HepG2 (cell line): Measurements from ENCODE around the gene TRPV5. TPM values are rescaled to one million over a fixed set of nuclear protein-coding genes. Genes with fewer than 3 reads are reported as not detected.

Experiments used
- MAF1 ChIP-seq: sonication (generic); formaldehyde crosslinking; IDR thresholded peaks from 2 replicates; pipeline ENCODE4 v1.5.0; 2020; ENCODE audit warnings: missing genetic modification reagents, borderline replicate concordance
- PAWR ChIP-seq: sonication (generic); formaldehyde crosslinking; IDR thresholded peaks from 2 replicates; pipeline ENCODE4 v1.4.0; 2020; ENCODE audit warnings: missing genetic modification reagents, mild to moderate bottlenecking, borderline replicate concordance
- PRMT3 ChIP-seq: sonication (generic); formaldehyde crosslinking; IDR thresholded peaks from 2 replicates; pipeline ENCODE4 v1.8.1; 2022; ENCODE audit warnings: low read depth, mild to moderate bottlenecking, moderate library complexity, missing genetic modification reagents, borderline replicate concordance
- ZBTB37 ChIP-seq: sonication (generic); formaldehyde crosslinking; IDR thresholded peaks from 2 replicates; pipeline ENCODE4 v1.4.0; 2020; ENCODE audit warnings: mild to moderate bottlenecking, missing genetic modification reagents
- ZNF354B ChIP-seq: sonication (generic); formaldehyde crosslinking; IDR thresholded peaks from 2 replicates; pipeline ENCODE4 v1.8.0; 2022; ENCODE audit warnings: mild to moderate bottlenecking, missing genetic modification reagents
- ZNF512 ChIP-seq: sonication (generic); formaldehyde crosslinking; IDR thresholded peaks from 2 replicates; pipeline ENCODE4 v1.4.0; 2020; ENCODE audit warnings: mild to moderate bottlenecking, missing genetic modification reagents
- ZNF530 ChIP-seq: sonication (generic); formaldehyde crosslinking; IDR thresholded peaks from 2 replicates; pipeline ENCODE4 v1.5.0; 2020; ENCODE audit warnings: low read depth, mild to moderate bottlenecking, missing genetic modification reagents
- ZNF574 ChIP-seq: sonication (generic); formaldehyde crosslinking; IDR thresholded peaks from 2 replicates; pipeline ENCODE4 v1.4.0; 2020; ENCODE audit warnings: missing genetic modification reagents
- polyA plus RNA-seq, 8 experiments: library from polyadenylated mRNA; depleted of rRNA in 3 of 8; stranded (reverse) in 7 of 8; unstranded in 1 of 8; fragments of >200 nt; fragmentation: Illumina TruSeq in 4 of 8; extraction: Trizol in 4 of 8; gene quantifications; 2 replicates each; pipeline versions ENCODE4 v1.2.1 to v1.2.3, GENCODE V29; 2011 to 2016; ENCODE audit warnings: low read depth in 4 of 8, missing spikeins in 1 of 8, mixed read lengths in 1 of 8; ENCODE audit not compliant: insufficient read depth in 1 of 8
- total RNA-seq, 5 experiments: library from RNA; depleted of rRNA; stranded (reverse); fragments of >200 nt; fragmentation: Illumina TruSeq; extraction: Trizol; gene quantifications; 2 replicates each; pipeline ENCODE4 v1.2.3, GENCODE V29; 2016; ENCODE audit warnings: low read depth in 1 of 5

The TRPV5 gene
- total and polyA plus RNA-seq, 2 of the 13 experiments (the other 11 are each of a cell fraction or from before 2014, with no cell fraction given): not detected

GRCh38 chr7:142891490-142892082 lies 42.0 kb downstream of the TRPV5 start (continued):
- TF ChIP-seq ZBTB37 (CRISPR knock-in tag): no peak
- no peak for TF ChIP-seq PAWR (CRISPR knock-in tag)
- TF ChIP-seq MAF1 (CRISPR knock-in tag): no peak
- no peak for TF ChIP-seq ZNF574 (CRISPR knock-in tag)
- TF ChIP-seq PRMT3 (CRISPR knock-in tag): no peak
- TF ChIP-seq ZNF530 (CRISPR knock-in tag): no peak
- no peak for TF ChIP-seq ZNF512 (CRISPR knock-in tag)
- no peak for TF ChIP-seq ZNF354B (CRISPR knock-in tag)
- TF ChIP-seq, all 625 proteins: peak for 0
